HCT116 (cell line): ENCODE results near the gene CNPY4. TPM values are rescaled to one million over a fixed set of nuclear protein-coding genes. Genes with fewer than 3 reads are reported as not detected.

Source experiments
- ATAC-seq: fragments of 200-7000 bp; cut with Tn5 transposase; 2 replicates; pipeline ENCODE4 v1.9.1; 2020; ENCODE audit warnings: mild to moderate bottlenecking, moderate library complexity
- BruUV-seq: library from RNA; stranded (reverse); fragments of 400-500 nt; replicated peaks from 2 replicates; lab custom pipeline; 2021; lab: Mats Ljungman, UMichigan
- CTCF ChIA-PET: fragments of 300-600 bp; sonication (Branson Sonifier 250); formaldehyde crosslinking; loops from one replicate; lab custom pipeline; 2021; ENCODE audit warnings: antibody characterized with exemption; lab: Charles Lee
- POLR2A ChIA-PET: fragments of 300-600, 350-600 bp; sonication (Branson Sonifier 250); formaldehyde crosslinking; loops from one replicate; lab custom pipeline; 2021; ENCODE audit warnings: antibody characterized with exemption; lab: Charles Lee
- RAD21 ChIA-PET, 2 experiments: fragments of 300-600 bp; sonication (Branson Sonifier 250); formaldehyde crosslinking; loops; one replicate each; lab custom pipeline; 2023; ENCODE audit warnings: low total read pairs in 2 of 2; ENCODE audit not compliant: uncharacterized antibody in 2 of 2, unreplicated experiment in 2 of 2, low non-redundant PET in 1 of 2; lab: Charles Lee
- DNase-seq: peaks from one replicate; pipeline ENCODE4 v3.0.0-alpha.2; 2010; ENCODE audit warnings: low read depth, low spot score
- H2AFZ ChIP-seq: fragments of 200-600 bp; shearing (Covaris generic), sonication (generic); 2 replicates; pipeline ENCODE4 v1.6.1; 2017; ENCODE audit warnings: low read depth, mixed run types, mixed read lengths, antibody characterized with exemption, low read length; ENCODE audit not compliant: poor library complexity, severe bottlenecking
- H3K27ac ChIP-seq: 2 replicates; pipeline ENCODE4 v1.5.1; 2012; ENCODE audit warnings: low read depth, low read length
- H3K27me3 ChIP-seq: fragments of 200-600 bp; sonication (generic); 2 replicates; pipeline ENCODE4 v1.6.1; 2016; ENCODE audit warnings: mixed run types, low read length, mixed read lengths; ENCODE audit not compliant: insufficient read depth
- H3K36me3 ChIP-seq, 2 experiments: fragments of 200-500 bp in 1 of 2; fragments of 200-600 bp in 1 of 2; sonication (Bioruptor generic) in 1 of 2; sonication (generic) in 1 of 2; 2 replicates each; pipeline versions ENCODE4 v1.5.1 to v1.6.1; 2014 to 2016; ENCODE audit warnings: low read length in 2 of 2, inconsistent platforms in 1 of 2, mixed read lengths in 1 of 2, mixed run types in 1 of 2; ENCODE audit not compliant: insufficient read depth in 2 of 2, control insufficient read depth in 1 of 2
- H3K4me1 ChIP-seq, 2 experiments: fragments of 200-600 bp in 1 of 2; sonication (generic) in 1 of 2; 2 replicates each; pipeline versions ENCODE4 v1.5.1 to v1.6.1; 2012 to 2017; ENCODE audit warnings: low read length in 2 of 2, inconsistent platforms in 1 of 2, mild to moderate bottlenecking in 1 of 2, mixed read lengths in 1 of 2, mixed run types in 1 of 2, moderate library complexity in 1 of 2; ENCODE audit not compliant: insufficient read depth in 2 of 2, control insufficient read depth in 1 of 2
- H3K4me2 ChIP-seq: fragments of 200-600 bp; sonication (generic); 2 replicates; pipeline ENCODE4 v1.6.1; 2017; ENCODE audit warnings: mixed run types, low read length, mixed read lengths
- H3K4me3 ChIP-seq, 2 experiments: fragments of 200-600 bp in 1 of 2; sonication (generic) in 1 of 2; replicated peaks in 1 of 2; 2 replicates each; pipeline ENCODE4 v1.5.1; 2011 to 2016; ENCODE audit warnings: low read length in 2 of 2, control low read depth in 1 of 2, low read depth in 1 of 2, mild to moderate bottlenecking in 1 of 2, mixed read lengths in 1 of 2, mixed run types in 1 of 2
- H3K79me2 ChIP-seq: fragments of 200-600 bp; sonication (generic); 2 replicates; pipeline ENCODE4 v1.6.1; 2017; ENCODE audit warnings: mild to moderate bottlenecking, mixed run types, low read length, moderate library complexity, mixed read lengths; ENCODE audit not compliant: insufficient read depth
- H3K9ac ChIP-seq: fragments of 200-600 bp; sonication (generic); 2 replicates; pipeline ENCODE4 v1.6.1; 2016; ENCODE audit warnings: low read length, mixed read lengths
- H3K9me2 ChIP-seq: fragments of 200-600 bp; sonication (generic), shearing (Covaris generic); 2 replicates; pipeline ENCODE4 v1.6.1; 2017; ENCODE audit warnings: mixed run types, mild to moderate bottlenecking, moderate library complexity; ENCODE audit not compliant: insufficient read depth
- H3K9me3 ChIP-seq, 2 experiments: fragments of 200-500 bp in 1 of 2; fragments of 200-600 bp in 1 of 2; sonication (Bioruptor generic) in 1 of 2; sonication (generic) in 1 of 2; 2 replicates each; pipeline ENCODE4 v1.6.1; 2014 to 2017; ENCODE audit warnings: low read length in 2 of 2, mixed read lengths in 2 of 2, inconsistent platforms in 1 of 2, low read depth in 1 of 2, mild to moderate bottlenecking in 1 of 2, mixed run types in 1 of 2, moderate library complexity in 1 of 2; ENCODE audit not compliant: control insufficient read depth in 1 of 2, insufficient read depth in 1 of 2
- H4K20me1 ChIP-seq: fragments of 200-600 bp; sonication (generic), shearing (Covaris generic); 2 replicates; pipeline ENCODE4 v1.6.1; 2017; ENCODE audit warnings: mixed run types, mild to moderate bottlenecking, moderate library complexity; ENCODE audit not compliant: insufficient read depth
- CBX3 ChIP-seq: IDR thresholded peaks from 2 replicates; pipeline ENCODE4 v1.6.1; 2012; ENCODE audit warnings: low read depth
- CEBPB ChIP-seq: IDR thresholded peaks from 2 replicates; pipeline ENCODE4 v1.6.1; 2012; ENCODE audit warnings: low read depth
- EZH2phosphoT487 ChIP-seq: fragments of 200-600 bp; IDR thresholded peaks from 2 replicates; pipeline ENCODE4 v1.6.1; 2018; ENCODE audit warnings: antibody characterized with exemption, borderline replicate concordance
- FOSL1 ChIP-seq: IDR thresholded peaks from 2 replicates; pipeline ENCODE4 v1.6.1; 2012; ENCODE audit warnings: low read depth
- SIN3A ChIP-seq: IDR thresholded peaks from 2 replicates; pipeline ENCODE4 v1.6.1; 2012; ENCODE audit warnings: low read depth
- TCF7L2 ChIP-seq: IDR thresholded peaks from 2 replicates; pipeline ENCODE4 v1.7.0; 2011; ENCODE audit warnings: borderline replicate concordance, inconsistent platforms; ENCODE audit not compliant: insufficient read depth, insufficient read length; ENCODE audit errors: extremely low read depth
- ZFX ChIP-seq: fragments of 450-650 bp; IDR thresholded peaks from 2 replicates; pipeline ENCODE4 v1.6.1; 2017
- ZNF274 ChIP-seq: fragments of 200-500 bp; sonication (Bioruptor generic); IDR thresholded peaks from 2 replicates; pipeline ENCODE4 v1.6.1; 2014; ENCODE audit warnings: mild to moderate bottlenecking, low read depth, low read length, inconsistent platforms
- intact Hi-C: fragments of 100-400 bp; cut with micrococcal nuclease; formaldehyde crosslinking; loops from 2 replicates; pipeline ENCODE4 v1.10.0; 2022
- total RNA-seq: library from RNA; stranded (reverse); gene quantifications from one replicate; pipeline ENCODE4 v1.2.1, GENCODE V29; 2021; ENCODE audit not compliant: unreplicated experiment
- TF ChIP-seq, protein P1 (sequence below), 3 experiments: fragments of 200-600 bp in 1 of 3; sonication (generic) in 1 of 3; IDR thresholded peaks in 2 of 3; conservative IDR thresholded peaks in 1 of 3; 2 replicates each; pipeline ENCODE4 v1.5.1; 2012 to 2017; ENCODE audit warnings: low read depth in 2 of 3, low read length in 2 of 3, antibody characterized with exemption in 1 of 3, borderline replicate concordance in 1 of 3, control low read depth in 1 of 3, mild to moderate bottlenecking in 1 of 3, mixed read lengths in 1 of 3, mixed run types in 1 of 3, moderate library complexity in 1 of 3; ENCODE audit not compliant: insufficient read depth in 1 of 3
- TF ChIP-seq, protein P2 (sequence below): IDR thresholded peaks from 2 replicates; pipeline ENCODE4 v1.6.1; 2012; ENCODE audit warnings: low read depth
- TF ChIP-seq, protein P3 (sequence below): IDR thresholded peaks from 2 replicates; pipeline ENCODE4 v1.6.1; 2012
- TF ChIP-seq, protein P4 (sequence below): IDR thresholded peaks from 2 replicates; pipeline ENCODE4 v1.6.1; 2012

The CNPY4 gene
- total RNA-seq, 1 experiment from 2014 or later = 2.6 TPM

DNA sequence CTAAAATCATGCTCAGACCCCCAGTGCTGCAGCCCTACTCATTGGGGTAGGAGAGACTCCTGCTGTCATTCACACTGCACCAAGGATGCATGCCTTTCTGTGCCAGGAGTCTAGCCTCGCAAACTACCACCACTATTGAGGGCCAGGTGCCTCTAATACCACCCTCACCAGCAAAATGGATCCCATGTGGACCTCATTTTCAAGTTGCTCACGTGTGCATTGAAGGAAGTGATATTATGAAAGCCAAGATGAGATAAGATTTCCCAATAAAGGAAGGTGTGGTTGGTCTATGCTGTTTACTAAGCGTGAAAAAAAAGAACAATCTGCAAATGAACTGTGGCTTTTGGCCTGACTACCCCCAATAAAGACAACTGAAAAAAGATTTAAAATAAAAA lies 22.1 kb downstream of the CNPY4 start:
- no peaks in the 10 kb centered on the region for H3K27me3 ChIP-seq
- H3K4me1 ChIP-seq = no peaks in the 10 kb centered on the region
- ChIA-PET RAD21 (no interaction called here), POLR2A (no interaction called here), CTCF (no interaction called here)
- H4K20me1 ChIP-seq = no peaks in the 10 kb centered on the region
- H2AFZ ChIP-seq = no peak overlapping the region
- TF ChIP-seq ZNF274 = no peak
- H3K27ac ChIP-seq = no peak overlapping the region
- no peaks in the 10 kb centered on the region for H3K79me2 ChIP-seq
- H3K4me3 ChIP-seq = no peak overlapping the region
- H3K36me3 ChIP-seq = no peaks in the 10 kb centered on the region
- no peak overlapping the region for H3K4me2 ChIP-seq
- H3K9me2 ChIP-seq = no peaks in the 10 kb centered on the region
- intact Hi-C loops = no loop called here
- no peak for ATAC-seq
- no peak overlapping the region for H3K9ac ChIP-seq
- H3K9me3 ChIP-seq = no peaks in the 10 kb centered on the region
- BruUV-seq = no TSS peak
- DNase-seq = no peak

DNA sequence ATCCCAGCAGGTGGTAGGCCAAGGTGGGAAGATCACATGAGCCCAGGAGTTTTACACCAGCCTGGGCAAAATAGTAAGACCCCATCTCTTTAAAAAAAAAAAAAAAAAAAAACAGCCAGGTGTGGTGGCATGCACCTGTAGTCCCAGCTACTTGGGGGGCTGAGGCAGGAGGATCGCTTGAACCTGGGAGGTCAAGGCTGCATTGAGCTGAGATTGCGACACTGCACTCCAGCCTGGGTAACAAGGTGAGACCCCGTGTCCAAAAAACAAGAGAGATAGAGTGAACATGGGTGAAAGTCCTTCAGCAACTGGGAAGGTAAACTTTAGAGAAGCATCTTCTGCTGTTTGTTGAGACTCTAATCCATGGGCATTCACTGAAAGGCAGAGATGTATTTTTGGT lies 23.0 kb downstream of the CNPY4 start:
- Histone ChIP-seq H3K9me2 (no peaks in the 10 kb centered on the region), H3K36me3 (no peaks in the 10 kb centered on the region), H3K79me2 (no peaks in the 10 kb centered on the region), H3K4me1 (no peaks in the 10 kb centered on the region), H4K20me1 (no peaks in the 10 kb centered on the region), H3K4me3 (no peak overlapping the region), H3K9me3 (no peaks in the 10 kb centered on the region), H2AFZ (no peak overlapping the region), H3K4me2 (no peak overlapping the region), H3K9ac (no peak overlapping the region), H3K27ac (no peak overlapping the region), H3K27me3 (no peaks in the 10 kb centered on the region)
- intact Hi-C loops = no loop called here
- POLR2A ChIA-PET = no interaction called here
- DNase-seq = no peak
- CTCF ChIA-PET = interaction anchor here (1.0 to 1.4 kb wide), 2 partner anchors 10 to 12 kb away, joined by 3 read pairs; no protein-coding TSS in a partner anchor
- BruUV-seq = no TSS peak
- no peak for ATAC-seq
- RAD21 ChIA-PET = no interaction called here
- TF ChIP-seq, protein P1, sequence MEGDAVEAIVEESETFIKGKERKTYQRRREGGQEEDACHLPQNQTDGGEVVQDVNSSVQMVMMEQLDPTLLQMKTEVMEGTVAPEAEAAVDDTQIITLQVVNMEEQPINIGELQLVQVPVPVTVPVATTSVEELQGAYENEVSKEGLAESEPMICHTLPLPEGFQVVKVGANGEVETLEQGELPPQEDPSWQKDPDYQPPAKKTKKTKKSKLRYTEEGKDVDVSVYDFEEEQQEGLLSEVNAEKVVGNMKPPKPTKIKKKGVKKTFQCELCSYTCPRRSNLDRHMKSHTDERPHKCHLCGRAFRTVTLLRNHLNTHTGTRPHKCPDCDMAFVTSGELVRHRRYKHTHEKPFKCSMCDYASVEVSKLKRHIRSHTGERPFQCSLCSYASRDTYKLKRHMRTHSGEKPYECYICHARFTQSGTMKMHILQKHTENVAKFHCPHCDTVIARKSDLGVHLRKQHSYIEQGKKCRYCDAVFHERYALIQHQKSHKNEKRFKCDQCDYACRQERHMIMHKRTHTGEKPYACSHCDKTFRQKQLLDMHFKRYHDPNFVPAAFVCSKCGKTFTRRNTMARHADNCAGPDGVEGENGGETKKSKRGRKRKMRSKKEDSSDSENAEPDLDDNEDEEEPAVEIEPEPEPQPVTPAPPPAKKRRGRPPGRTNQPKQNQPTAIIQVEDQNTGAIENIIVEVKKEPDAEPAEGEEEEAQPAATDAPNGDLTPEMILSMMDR (IDR thresholded peaks at IDR 0.05 in 2 of 3, conservative IDR thresholded peaks at IDR 0.05 in 1 of 3; ENCODE audit: borderline replicate concordance in 1 of 3, insufficient read depth in 1 of 3, low read depth in 2 of 3, low read length in 2 of 3) = no peak
- TF ChIP-seq, protein P2, sequence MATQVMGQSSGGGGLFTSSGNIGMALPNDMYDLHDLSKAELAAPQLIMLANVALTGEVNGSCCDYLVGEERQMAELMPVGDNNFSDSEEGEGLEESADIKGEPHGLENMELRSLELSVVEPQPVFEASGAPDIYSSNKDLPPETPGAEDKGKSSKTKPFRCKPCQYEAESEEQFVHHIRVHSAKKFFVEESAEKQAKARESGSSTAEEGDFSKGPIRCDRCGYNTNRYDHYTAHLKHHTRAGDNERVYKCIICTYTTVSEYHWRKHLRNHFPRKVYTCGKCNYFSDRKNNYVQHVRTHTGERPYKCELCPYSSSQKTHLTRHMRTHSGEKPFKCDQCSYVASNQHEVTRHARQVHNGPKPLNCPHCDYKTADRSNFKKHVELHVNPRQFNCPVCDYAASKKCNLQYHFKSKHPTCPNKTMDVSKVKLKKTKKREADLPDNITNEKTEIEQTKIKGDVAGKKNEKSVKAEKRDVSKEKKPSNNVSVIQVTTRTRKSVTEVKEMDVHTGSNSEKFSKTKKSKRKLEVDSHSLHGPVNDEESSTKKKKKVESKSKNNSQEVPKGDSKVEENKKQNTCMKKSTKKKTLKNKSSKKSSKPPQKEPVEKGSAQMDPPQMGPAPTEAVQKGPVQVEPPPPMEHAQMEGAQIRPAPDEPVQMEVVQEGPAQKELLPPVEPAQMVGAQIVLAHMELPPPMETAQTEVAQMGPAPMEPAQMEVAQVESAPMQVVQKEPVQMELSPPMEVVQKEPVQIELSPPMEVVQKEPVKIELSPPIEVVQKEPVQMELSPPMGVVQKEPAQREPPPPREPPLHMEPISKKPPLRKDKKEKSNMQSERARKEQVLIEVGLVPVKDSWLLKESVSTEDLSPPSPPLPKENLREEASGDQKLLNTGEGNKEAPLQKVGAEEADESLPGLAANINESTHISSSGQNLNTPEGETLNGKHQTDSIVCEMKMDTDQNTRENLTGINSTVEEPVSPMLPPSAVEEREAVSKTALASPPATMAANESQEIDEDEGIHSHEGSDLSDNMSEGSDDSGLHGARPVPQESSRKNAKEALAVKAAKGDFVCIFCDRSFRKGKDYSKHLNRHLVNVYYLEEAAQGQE = no peak
- TF ChIP-seq CBX3 (no peak), ZNF274 (no peak), ZFX (no peak), FOSL1 (no peak), EZH2phosphoT487 (no peak), CEBPB (no peak), SIN3A (no peak), TCF7L2 (no peak)
- TF ChIP-seq, protein P3, sequence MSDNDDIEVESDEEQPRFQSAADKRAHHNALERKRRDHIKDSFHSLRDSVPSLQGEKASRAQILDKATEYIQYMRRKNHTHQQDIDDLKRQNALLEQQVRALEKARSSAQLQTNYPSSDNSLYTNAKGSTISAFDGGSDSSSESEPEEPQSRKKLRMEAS = no peak
- TF ChIP-seq, protein P4, sequence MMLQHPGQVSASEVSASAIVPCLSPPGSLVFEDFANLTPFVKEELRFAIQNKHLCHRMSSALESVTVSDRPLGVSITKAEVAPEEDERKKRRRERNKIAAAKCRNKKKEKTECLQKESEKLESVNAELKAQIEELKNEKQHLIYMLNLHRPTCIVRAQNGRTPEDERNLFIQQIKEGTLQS = no peak
